ENCODE measurements around the gene SHQ1.
"Not testable (repeated sequence)": the region's sequence is repeated elsewhere in the genome, so short reads cannot be mapped to it uniquely, and the experiment has no call there.

SHQ1 gene

DNA sequence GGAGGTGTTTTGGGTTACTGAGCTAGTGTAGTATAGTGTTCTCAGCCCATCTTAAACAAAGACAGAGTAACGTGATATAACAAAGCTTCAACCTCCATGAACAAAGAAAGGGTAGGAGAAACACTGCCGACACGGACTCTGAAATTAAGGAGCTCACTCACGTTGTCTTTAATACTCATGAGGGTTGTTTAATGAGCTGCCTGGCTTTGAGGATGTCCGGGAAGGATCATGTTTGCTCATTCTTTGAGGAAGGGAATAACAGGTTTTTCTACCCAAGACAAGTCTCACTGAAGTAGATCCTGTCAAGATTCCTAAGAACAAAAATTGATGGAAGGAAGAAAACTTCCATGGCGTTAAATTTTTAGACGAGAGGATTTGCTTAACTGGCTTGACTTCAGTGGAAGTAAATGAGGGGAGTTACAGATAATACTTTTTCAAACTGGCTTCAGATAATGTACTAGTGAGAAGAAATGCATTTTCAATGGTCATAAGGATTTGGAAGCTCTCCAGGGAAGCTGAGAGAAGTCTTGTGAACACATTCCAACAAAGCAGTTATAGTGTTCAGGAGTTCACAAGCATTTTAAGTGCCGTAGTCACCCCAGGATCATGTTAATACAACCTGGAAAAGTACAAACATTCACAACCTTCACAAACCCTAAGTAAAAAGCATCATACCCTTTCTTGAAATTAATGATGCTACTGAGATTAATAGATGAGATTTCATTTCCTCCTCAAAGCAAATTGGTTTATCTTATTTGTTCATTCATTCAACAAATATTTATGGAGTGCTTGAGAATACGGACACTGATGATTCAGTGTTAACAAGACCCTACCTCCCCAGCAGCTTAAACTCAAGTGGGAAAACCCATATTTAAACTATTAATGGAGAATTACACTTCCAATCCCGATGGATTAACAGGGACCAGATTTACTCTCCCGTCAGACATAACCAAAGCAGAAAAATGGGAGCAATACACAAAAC, 101.5 kb downstream of the SHQ1 start:
- DNase-seq, result no peak

GRCh38 chr3:72745146-72745999, 102.9 kb downstream of the SHQ1 start:
- DNase-seq, result no peak

- DNase-seq, result peak; percentile 59
Measured at GRCh38 chr3:72744330-72744729, 103.9 kb downstream of the SHQ1 start.

DNA sequence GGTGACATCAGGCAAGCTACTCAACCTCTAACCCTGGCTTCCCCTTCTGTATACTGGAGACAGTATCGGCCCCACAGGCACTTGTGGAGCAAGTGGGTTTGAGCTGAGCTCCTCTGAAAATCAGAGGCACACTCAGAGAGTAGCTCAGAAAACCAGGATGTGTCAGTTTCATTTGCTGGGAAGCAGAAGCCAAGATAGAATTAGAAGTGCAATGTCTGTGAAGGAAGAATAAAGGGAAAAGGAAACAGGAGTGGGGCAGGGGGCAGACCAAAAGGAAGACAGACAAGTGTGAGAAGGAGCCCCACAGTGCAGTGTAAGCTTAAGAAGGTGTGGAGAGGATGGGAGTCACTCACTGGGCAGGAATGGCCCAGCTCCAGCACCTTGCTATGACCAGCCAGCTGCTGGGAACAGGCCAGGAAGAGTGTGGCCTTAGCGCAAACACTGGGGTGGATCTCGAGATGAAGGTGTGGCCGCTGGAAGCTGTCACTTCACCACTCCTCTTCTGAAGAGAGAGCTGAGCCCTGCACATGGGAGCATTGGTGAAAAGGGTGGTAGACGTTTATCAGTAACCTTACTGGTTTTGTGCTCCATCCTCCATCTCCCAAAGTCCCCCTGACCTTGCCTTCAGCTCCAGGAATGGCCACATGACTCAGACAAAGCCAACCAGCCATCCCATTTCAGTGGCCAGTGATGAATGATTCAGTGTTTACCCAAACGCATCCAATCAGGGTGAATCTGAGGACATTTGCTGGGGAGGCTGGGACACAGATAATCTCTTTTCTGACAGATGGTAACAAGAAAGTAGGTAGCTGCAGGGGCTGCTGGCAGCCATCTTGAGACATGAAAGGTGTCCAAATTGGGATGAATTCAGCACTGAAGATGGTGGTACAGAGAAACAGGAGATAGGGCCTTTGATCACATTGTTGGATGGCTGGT, 108.4 kb downstream of the SHQ1 start:
- DNase-seq, result no peak

GRCh38 chr3:72738752-72739530, 109.3 kb downstream of the SHQ1 start:
- DNase-seq, result peak; percentile 23

DNA sequence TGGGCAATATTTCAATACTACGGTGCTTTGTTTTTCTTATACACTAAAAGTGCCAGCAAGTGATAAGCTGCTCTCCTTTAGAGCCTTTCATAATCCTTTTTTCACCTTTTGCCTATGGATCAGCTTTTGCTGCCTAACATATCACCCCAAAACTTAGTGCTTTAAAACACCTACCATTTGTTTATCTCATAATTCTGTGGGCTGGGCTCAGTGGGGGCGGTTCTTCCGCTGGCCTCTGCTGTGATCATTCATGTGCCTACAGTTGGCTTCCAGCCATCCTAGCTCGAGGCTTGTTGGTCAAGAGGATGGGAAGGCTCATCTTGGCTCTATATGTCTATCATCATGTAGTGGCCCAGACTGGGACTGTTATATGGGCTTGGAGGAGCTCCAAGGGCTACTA, 113.2 kb downstream of the SHQ1 start:
- not testable (repeated sequence) for DNase-seq

DNA sequence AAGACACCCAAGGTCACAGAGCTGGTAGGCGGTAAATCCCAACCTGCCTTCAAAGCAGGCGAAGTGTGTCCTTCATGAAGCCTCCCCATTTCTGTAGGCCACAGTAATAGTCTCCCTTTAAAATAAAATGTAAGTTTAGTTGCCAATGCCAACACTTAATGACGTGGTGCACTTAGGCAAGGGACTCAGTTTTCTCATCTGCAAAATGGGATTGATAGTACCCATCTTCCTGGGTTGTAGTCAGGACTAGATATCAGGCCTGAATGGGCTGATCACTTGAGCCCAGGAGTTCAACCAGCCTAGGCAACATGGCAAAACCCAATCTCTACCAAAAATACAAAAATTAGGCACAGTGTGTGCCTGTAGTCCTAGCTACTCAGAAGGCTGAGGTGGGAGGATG, 114.6 kb downstream of the SHQ1 start:
- no peak for DNase-seq

GRCh38 chr3:72732666-72733345, 115.4 kb downstream of the SHQ1 start:
- not testable (repeated sequence) for DNase-seq

DNA sequence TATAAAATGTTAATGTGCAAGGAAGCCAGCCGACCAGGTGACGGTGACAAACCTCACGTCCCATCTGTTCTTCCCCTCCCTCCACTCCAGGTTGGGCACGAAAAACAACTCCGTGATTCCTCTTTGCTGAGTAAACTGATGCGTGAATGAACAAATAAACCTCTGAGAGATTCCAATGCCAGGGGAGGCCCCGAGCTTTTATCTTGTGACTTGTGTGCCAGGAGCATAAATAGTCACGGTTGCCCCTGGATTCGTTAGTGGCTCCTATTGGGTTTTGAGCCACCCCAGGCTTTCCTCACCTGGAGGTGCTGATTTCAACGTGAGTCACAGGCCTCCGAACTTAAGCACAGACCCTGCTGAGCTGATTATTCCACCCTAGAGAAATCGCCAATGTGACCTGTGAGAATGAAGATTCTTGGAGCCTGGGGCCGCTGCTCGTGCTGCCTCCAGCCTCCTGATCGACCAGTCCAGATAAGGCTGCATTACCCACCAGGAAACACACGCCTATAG, 119.2 kb downstream of the SHQ1 start:
- no peak for DNase-seq

- DNase-seq, result no peak
Measured at GRCh38 chr3:72728329-72728889, 119.8 kb downstream of the SHQ1 start.

GRCh38 chr3:72727726-72728125, 120.5 kb downstream of the SHQ1 start:
- no peak for DNase-seq

DNA sequence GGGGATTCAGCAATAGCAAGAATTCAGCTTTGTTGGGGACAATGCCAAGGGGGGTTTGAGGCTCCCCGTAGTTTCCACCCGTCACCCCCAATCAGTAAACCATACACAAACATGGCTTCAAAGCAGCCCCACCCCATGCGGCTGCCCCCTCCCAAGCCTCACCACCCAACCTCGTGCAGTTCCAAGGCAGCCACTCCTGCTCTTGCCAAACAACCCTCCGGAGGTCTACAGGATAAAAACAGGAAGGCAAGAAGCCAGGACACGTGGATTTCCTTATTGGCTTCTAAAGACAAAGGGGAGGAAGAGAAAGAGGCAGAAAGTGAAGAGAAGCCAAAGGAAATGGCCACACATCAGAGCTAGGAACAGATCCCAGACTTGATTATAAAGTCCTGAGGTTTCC, 121.1 kb downstream of the SHQ1 start:
- DNase-seq, result no peak

DNA sequence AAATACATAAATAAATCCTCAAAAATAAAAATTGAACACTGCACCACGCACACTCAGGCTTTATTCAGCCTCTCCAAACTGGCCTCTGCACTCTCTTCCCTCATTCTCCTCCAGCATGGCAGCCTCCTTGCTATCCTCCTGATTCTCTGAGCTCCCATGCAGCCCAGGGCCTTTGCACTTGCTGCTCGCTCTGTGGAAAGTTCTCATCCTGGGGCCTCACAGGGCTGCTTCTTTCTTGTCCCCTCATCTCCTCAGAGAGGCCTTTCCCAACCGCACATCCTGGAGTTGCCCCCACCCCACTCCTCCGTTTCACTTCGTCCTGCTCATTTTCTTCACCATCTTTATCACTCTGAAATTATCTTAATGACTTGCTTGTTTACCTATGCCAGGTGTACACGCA, 123.0 kb downstream of the SHQ1 start:
- no peak for DNase-seq

GRCh38 chr3:72724070-72724469, 124.2 kb downstream of the SHQ1 start:
- no peak for DNase-seq

DNA sequence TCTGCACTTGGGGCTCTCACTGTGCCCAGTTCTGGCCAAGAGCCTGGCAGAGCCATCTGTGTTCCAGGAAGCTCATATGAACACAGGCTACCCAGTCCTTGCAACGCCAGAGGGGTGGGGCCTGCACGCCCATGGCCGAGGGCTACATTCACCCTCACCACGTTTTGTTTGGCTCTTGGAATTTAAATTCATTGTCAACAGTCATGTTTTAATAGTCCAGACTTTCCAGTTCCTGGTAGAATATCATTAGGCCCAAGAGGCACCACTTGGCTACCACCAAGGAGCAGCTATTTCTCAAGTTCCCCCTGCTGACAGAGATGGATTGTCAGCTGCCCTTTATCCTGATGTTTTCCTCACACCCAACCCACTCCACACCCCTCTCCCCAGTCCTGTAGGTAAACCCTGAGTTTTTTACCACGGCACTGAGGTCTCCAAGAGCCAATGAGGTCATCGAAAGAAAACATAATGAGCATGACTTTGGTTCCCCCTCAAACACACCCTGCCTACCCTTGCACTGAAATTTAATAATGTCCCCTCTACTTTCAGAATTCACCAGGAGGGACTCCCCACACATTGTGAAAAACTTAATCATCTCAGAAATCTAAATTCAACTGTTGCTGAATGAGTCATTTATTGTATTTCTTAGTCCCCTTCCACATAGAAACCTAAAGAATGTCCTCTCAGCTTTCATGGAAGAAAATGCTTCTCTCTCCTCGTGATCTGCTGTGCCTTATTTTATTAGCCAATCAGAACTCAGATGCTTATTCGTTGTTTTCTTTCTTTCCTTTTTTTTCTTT, 125.1 kb downstream of the SHQ1 start:
- no peak for DNase-seq

DNA sequence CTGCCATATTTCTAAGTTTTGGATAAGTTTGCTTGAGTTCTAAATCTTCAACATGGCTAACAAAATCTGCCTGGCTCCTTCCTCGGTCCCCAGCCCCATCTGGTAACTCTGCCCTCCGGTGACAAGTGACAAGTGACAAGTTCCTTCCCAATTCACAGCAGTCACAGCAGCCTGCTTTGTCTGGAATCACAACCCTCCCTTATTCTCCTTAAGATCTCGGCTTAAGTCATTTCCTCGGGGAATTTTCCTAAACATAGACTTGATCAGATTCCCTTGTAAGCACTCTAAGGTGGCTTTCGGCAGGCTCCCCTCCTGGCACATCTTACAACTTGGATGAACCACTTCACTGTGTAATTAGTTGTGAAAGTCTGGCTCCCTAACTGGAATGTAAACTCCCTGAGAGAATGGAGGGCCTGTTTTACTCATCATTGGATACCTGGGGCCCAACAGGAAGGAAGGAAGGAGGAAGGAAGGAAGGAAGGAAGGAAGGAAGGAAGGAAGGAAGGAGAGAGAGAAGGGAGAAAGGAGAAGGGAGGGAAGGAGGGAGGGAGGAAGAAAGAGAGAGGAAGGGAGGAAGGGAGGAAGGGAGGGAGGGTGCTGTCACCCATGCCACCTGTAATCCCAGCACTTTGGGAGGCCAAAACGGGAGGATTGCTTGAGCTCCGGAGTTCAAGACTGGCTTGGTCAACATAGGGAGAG, 126.4 kb downstream of the SHQ1 start:
- DNase-seq, result no peak

- no peak for DNase-seq
Measured at GRCh38 chr3:72720566-72720965, 127.7 kb downstream of the SHQ1 start.

DNA sequence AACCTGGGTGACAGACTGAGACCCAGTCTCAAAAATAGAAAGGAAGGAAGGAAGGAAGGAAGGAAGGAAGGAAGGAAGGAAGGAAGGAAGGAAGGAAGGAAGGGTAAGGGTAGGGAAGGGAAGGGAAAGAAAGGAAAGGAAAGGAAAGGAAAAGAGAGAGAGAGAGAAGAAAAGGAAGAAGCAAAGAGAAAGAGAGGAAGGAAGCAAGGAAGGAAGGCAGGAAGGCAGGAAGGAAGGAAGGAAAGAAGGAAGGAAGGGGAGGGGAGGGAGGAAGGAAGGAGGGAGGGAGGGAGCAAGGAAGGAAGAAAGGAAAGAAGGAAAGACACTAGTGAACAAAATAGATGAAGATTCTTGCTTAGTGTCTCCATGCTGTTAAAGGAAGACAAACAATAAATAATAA, 129.1 kb downstream of the SHQ1 start:
- no peak for DNase-seq

DNA sequence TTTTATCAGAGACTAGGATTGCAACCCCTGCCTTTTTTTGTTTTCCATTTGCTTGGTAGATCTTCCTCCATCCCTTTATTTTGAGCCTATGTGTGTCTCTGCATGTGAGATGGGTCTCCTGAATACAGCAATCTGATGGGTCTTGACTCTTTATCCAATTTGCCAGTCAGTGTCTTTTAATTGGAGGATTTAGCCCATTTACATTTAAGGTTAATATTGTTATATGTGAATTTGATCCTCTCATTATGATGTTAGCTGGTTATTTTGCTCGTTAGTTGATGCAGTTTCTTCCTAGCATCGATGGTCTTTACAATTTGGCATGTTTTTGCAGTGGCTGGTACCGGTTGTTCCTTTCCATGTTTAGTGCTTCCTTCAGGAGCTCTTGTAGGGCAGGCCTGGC, 134.1 kb downstream of the SHQ1 start:
- not testable (repeated sequence) for DNase-seq
